NCI-H82 (cell line): Measurements from ENCODE around the gene LSG1.
"Not testable (repeated sequence)": the region's sequence is repeated elsewhere in the genome, so short reads cannot be mapped to it uniquely, and the experiment has no call there.

Source experiments
- DNase-seq: peaks from one replicate; lab custom pipeline; 2025; lab: John Stamatoyannopoulos, UW

LSG1 gene

DNA sequence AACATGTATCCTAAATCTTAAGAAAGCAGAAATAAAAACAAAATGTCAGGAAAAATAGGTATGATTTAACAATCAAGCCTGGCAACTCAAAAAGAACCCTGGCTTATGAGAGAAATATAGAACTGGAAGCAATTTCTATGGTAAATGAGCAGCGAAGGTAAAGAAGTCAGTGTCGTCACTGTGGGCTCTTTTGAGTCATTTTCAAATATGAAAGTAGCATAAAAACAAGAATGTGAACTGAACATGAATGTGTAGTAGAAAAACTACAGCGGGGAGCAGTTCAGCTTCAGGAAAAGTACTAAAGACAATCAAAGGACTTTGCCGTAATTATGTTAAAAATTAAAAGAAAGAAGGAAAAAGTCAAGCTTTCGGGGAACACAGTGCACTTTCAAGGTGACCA is 17.5 kb downstream of the LSG1 start:
- DNase-seq = no peak

DNA sequence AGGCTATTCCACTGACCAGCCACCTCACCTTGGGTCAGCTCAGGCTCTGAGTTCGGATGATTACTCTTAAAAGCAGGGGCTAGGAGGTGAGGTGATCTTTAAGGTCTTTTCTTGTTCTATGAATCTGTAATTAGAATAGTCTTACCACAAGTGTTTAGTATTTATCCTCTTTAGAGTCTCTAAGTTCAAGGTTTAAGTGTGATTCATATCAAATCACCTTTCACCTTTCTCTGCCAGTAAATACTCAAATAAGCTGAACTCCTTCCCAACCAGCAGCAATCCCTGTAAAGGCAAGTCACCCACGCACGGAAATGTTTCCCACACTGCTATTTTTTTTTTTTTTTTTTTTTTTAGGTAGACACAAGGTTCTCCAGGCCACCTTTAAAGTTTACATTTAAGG is 24.2 kb downstream of the LSG1 start:
- DNase-seq = no peak

GRCh38 chr3:194642769-194643168 is 29.2 kb downstream of the LSG1 start:
- DNase-seq = no peak

DNA sequence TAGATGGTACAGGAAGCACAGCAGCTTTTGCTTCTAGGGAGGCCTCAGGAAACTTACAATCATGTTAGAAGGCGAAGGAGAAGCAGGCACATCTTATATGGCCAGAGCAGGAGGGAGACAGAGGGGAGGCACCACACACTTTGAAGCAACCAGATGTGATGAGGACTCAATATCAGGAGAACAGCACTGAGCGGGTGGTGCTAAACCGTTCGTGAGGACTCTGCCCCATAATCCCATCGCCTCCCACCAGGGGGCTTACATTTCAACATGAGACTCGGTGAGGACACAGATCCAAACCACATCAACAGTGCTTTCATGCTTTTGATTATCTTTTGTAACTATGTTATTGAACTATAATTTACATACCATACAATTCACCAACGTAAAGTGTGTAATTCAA is 31.2 kb downstream of the LSG1 start:
- DNase-seq = peak; percentile 55

DNA sequence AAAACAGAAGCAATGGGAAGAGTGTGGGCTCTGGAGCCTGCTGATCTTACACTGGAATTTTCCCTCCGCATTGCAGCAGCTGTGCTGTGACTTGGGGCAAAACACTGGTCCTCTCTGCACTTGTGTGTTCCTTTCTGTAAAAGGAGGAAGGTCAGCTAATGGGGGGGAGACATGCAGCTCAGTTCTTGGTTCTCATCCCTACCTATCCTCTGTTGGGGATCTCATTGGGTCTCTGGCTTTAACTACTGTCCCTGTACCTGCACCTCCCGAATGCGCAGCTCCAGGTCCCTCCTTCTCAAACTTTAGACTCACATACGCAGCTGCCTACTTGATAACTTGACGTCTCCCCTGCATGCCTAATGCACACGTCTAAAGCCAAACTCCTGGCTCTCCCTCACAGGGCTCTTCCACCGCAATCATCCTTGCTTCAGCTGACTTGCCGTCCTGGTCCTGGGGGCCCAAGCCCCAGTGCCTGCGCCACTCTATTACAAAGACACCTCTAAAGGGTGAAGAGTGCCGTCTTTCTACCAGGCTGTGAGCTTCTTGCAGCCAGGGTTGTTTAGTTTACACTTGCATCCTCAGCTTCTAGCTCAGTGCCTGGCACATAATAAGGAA is 32.9 kb downstream of the LSG1 start:
- DNase-seq = no peak

GRCh38 chr3:194637541-194638400 is 34.2 kb downstream of the LSG1 start:
- DNase-seq = peak; percentile 50

- DNase-seq = no peak
Measured at GRCh38 chr3:194637066-194637465, 34.9 kb downstream of the LSG1 start.

DNA sequence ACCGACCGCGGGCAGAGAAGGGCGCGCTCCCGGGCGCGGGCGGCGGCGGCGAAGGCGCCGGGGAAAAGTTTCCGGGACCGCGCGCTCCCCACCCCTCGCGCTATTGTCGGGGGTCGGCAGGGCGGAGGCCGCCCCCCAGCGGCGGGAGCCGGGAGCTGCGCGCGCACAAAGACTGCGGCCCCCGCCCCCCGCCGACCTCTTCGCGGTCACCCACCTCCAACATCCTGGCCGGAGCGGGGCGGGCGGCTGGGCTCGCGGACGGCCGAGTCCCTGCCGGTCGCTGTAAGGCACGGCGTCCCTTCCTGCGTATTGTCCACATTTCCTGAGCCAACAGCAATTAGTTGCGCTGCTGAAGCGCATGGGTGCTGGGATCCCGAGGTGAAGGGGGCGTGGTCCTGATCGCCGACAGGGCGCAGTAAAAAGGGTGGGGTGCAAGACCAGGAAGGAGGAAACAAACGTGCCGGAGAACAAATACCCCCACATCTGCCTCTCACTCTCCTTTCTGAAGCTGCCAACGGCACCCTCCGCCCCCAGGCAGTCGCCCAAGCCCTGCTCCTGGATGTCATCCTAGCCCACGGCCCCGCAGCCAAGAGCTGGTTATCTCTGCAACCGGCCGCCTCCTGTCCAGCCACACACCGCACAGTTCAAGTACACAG is 38.5 kb downstream of the LSG1 start, which contains the start of gene TMEM44:
TSS of gene TMEM44 (minus strand) at position 71 of the 656 bp plus-strand sequence. CDS start 204 bp downstream, outside the sequence.
- DNase-seq = peak; percentile 91

GRCh38 chr3:194632809-194633348 is 39.1 kb downstream of the LSG1 start:
- DNase-seq = peak; percentile 78

- no peak for DNase-seq
Measured at GRCh38 chr3:194632226-194632808, 39.7 kb downstream of the LSG1 start.

- DNase-seq = no peak
Measured at GRCh38 chr3:194631696-194632095, 40.3 kb downstream of the LSG1 start.

DNA sequence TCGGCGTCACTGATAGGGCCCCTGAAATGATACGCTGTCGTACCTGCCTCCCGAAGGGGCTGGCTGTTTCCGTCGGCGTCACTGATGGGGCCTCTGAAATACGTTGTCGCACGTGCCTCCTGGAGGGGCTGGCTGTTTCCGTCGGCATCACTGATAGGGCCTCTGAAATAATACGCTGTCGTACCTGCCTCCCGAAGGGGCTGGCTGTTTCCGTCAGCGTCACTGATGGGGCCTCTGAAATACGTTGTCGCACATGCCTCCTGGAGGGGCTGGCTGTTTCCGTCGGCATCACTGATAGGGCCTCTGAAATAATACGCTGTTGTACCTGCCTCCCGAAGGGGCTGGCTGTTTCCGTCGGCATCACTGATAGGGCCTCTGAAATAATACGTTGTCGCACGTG is 41.3 kb downstream of the LSG1 start:
- not testable (repeated sequence) for DNase-seq

GRCh38 chr3:194624956-194625355 is 47.0 kb downstream of the LSG1 start:
- DNase-seq = no peak

- DNase-seq = no peak
Measured at GRCh38 chr3:194623449-194624290, 48.3 kb downstream of the LSG1 start.

GRCh38 chr3:194622621-194623340 is 49.2 kb downstream of the LSG1 start:
- DNase-seq = no peak

GRCh38 chr3:194621947-194622346 is 50.0 kb downstream of the LSG1 start:
- no peak for DNase-seq

- DNase-seq = no peak
Measured at GRCh38 chr3:194620196-194620595, 51.8 kb downstream of the LSG1 start.

DNA sequence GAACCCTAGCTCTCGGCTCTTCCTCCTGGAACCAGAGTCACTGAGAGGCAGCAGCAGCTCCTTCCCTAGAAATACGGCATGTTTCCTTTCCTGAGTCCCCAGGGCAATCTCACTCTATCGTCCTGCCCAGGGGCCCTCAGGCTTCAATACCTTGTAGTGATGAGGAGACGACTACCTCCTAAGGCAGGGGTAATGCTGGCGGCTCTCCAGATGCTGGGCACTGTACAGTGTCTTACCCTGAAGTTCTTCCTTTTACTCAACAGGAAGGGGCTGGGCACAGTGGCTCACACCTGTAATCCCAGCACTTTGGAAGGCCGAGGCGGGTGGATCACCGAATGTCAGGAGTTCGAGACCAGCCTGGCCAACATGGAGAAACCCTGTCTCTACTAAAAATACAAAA is 52.2 kb downstream of the LSG1 start:
- no peak for DNase-seq

- DNase-seq = no peak
Measured at GRCh38 chr3:194618858-194619608, 53.0 kb downstream of the LSG1 start.

GRCh38 chr3:194617827-194618226 is 54.2 kb downstream of the LSG1 start:
- DNase-seq = peak; percentile 30
